Measurements from ENCODE around the gene ATP10A.

DNA sequence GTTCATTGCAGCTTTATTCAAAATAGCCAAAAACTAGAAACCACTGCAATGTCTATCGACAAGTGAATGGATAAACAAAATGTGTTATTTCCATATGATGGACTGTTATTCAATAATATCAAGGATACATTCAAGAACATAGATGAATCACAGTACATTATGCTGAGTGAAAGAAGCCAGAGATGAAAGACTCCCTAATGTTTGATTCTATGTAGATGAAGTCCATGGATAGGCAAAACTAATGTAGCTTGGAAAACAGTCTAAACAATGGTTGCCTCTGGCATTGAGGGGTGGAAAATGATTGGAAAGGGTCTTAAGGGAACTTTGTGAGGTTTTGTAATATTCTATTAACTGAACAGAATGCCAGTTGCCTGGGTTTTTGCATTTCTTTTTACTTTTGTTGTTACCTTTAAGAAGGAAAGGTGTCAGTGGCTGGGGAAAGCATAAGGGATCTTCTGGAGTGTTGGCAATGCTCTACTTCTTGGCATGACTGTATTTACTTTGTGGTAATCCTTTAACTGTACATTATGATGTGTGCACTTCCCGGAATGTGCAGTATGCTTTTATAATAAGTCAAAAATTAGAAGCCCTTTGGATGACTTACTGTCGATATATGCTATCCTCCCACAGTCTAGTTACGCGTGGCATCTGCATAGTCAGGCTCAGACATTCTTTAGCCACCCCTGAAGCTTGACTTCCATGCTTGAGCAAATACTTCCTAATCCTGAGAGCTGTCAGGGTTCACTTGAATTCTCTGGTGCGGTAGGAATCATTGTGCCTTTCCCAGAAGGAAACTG, 20.5 kb upstream of the ATP10A start:
- TF ChIP-seq, protein P1, sequence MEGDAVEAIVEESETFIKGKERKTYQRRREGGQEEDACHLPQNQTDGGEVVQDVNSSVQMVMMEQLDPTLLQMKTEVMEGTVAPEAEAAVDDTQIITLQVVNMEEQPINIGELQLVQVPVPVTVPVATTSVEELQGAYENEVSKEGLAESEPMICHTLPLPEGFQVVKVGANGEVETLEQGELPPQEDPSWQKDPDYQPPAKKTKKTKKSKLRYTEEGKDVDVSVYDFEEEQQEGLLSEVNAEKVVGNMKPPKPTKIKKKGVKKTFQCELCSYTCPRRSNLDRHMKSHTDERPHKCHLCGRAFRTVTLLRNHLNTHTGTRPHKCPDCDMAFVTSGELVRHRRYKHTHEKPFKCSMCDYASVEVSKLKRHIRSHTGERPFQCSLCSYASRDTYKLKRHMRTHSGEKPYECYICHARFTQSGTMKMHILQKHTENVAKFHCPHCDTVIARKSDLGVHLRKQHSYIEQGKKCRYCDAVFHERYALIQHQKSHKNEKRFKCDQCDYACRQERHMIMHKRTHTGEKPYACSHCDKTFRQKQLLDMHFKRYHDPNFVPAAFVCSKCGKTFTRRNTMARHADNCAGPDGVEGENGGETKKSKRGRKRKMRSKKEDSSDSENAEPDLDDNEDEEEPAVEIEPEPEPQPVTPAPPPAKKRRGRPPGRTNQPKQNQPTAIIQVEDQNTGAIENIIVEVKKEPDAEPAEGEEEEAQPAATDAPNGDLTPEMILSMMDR (IDR thresholded peaks at IDR 0.05; ENCODE audit: poor library complexity), result no peak
- TF ChIP-seq EZH2 (IDR thresholded peaks at IDR 0.05; ENCODE audit: borderline replicate concordance), result no peak
- no peak for TF ChIP-seq EZH2phosphoT487 (IDR thresholded peaks at IDR 0.05; ENCODE audit: low read depth, severe bottlenecking, unreplicated experiment)
